Motor neuron (in vitro differentiated cells): ENCODE measurements around the gene PRSS21. TPM values are rescaled to one million over a fixed set of nuclear protein-coding genes. Genes with fewer than 3 reads are reported as not detected.
A peak's percentile ranks its signal among the peaks of the same experiment; 100 is the strongest.

Experiments
- ATAC-seq, 8 experiments: fragments of 200-7000 bp; cut with Tn5 transposase; replicated peaks in 6 of 8; 2 replicates each; pipeline ENCODE4 v1.8.0; 2021; ENCODE audit warnings: mild to moderate bottlenecking in 8 of 8, moderate library complexity in 8 of 8
- H3K27ac ChIP-seq, 2 donors: fragments of 250-450 bp; sonication (Bioruptor Pico); 2 replicates each; pipeline ENCODE4 v1.9.0; 2021; ENCODE audit warnings: antibody characterized with exemption in 2 of 2, mild to moderate bottlenecking in 2 of 2, moderate library complexity in 1 of 2
- H3K4me1 ChIP-seq, 2 donors: fragments of 250-450 bp; sonication (Bioruptor Pico); replicated peaks in 1 of 2; 2 replicates each; pipeline ENCODE4 v1.6.1; 2021; ENCODE audit warnings: antibody characterized with exemption in 2 of 2, mild to moderate bottlenecking in 2 of 2, moderate library complexity in 1 of 2
- H3K4me3 ChIP-seq, 5 donors: fragments of 250-450 bp; sonication (Bioruptor Pico); 2 replicates each; pipeline ENCODE4 v1.9.0; 2021; ENCODE audit warnings: antibody characterized with exemption in 5 of 5, mild to moderate bottlenecking in 5 of 5, moderate library complexity in 4 of 5
- WGBS, 10 experiments: fragments of 450-650 bp; shearing (Covaris generic); methylation state at CpG; one replicate each; pipeline ENCODE4 v1.0.0; 2022; 5-methylcytosine and 5-hydroxymethylcytosine counted together
- in situ Hi-C, 9 experiments: fragments of 400-800 bp; cut with MboI; loops; one replicate each; pipeline ENCODE4 v1.15.0; 2021; ENCODE audit warnings: low sequenced_read_pairs in 9 of 9, low pct_unique_long_range_greater_than_20kb in 2 of 9; ENCODE audit not compliant: unreplicated experiment in 9 of 9
- total RNA-seq, 8 experiments: library from RNA; unstranded; fragments of 300-600 nt; gene quantifications; 2 replicates each; pipeline versions ENCODE4 v1.2.3 to v1.2.4, GENCODE V29; 2022

PRSS21 gene
- total RNA-seq, 8 experiments from 2014 or later, result 1.5 to 1.8 TPM; not detected in 6

GRCh38 chr16:2836646-2837508 lies 19.8 kb downstream of the PRSS21 start:
- Histone ChIP-seq H3K4me1 (peaks cover 0 to 2% of the 10 kb centered on the region in 2 donors), H3K27ac (no peak overlapping the region), H3K4me3 (no peak overlapping the region)
- in situ Hi-C loops, result no loop called here
- ATAC-seq, result no peak
- WGBS, 10 experiments, result 0 to 100% (median 60%) methylated on average over 1 to 3 of the region's 13 CpGs; no CpG with 5 or more reads in 3 of the 10 experiments

- ATAC-seq, result peak; percentile 89 to 99 (median 94)
- Histone ChIP-seq H3K4me3 (no peak overlapping the region), H3K4me1 (peaks cover 0 to 2% of the 10 kb centered on the region in 2 donors), H3K27ac (no peak overlapping the region)
- 0 to 8% (median 0%) methylated on average over 1 to 5 of the region's 12 CpGs; no CpG with 5 or more reads in 7 of the 10 experiments for WGBS, 10 experiments
- in situ Hi-C loops, result no loop called here
These were observed 21.9 kb downstream of the PRSS21 start for GRCh38 chr16:2838928-2839327.

GRCh38 chr16:2839650-2840450 lies 22.8 kb downstream of the PRSS21 start:
- 0 to 100% (median 60%) methylated on average over 1 to 2 of the region's 15 CpGs; no CpG with 5 or more reads in 3 of the 10 experiments for WGBS, 10 experiments
- ATAC-seq, result no peak
- no peak overlapping the region for H3K4me3 ChIP-seq
- peaks cover 0 to 2% of the 10 kb centered on the region in 2 donors for H3K4me1 ChIP-seq
- H3K27ac ChIP-seq, result no peak overlapping the region
- in situ Hi-C loops, result no loop called here

GRCh38 chr16:2840914-2841313 lies 23.9 kb downstream of the PRSS21 start:
- in situ Hi-C loops, result no loop called here
- Histone ChIP-seq H3K4me1 (peaks cover 0 to 2% of the 10 kb centered on the region in 2 donors), H3K4me3 (no peak overlapping the region), H3K27ac (no peak overlapping the region)
- WGBS, 10 experiments, result 80% methylated on average over 1 of the region's 12 CpGs; no CpG with 5 or more reads in 9 of the 10 experiments
- ATAC-seq, result no peak

GRCh38 chr16:2841606-2842339 lies 24.7 kb downstream of the PRSS21 start:
- no peak overlapping the region for H3K27ac ChIP-seq
- in situ Hi-C loops, result no loop called here
- ATAC-seq, result no peak
- WGBS, 10 experiments, result 80 to 100% (median 85%) methylated on average over 1 to 5 of the region's 18 CpGs; no CpG with 5 or more reads in 7 of the 10 experiments
- H3K4me1 ChIP-seq, result peaks cover 0 to 2% of the 10 kb centered on the region in 2 donors
- H3K4me3 ChIP-seq, result no peak overlapping the region

- WGBS, 10 experiments, result 20 to 96% (median 70%) methylated on average over 1 to 15 of the region's 40 CpGs; no CpG with 5 or more reads in 3 of the 10 experiments
- Histone ChIP-seq H3K4me3 (no peak overlapping the region), H3K27ac (no peak overlapping the region), H3K4me1 (peaks cover 0 to 2% of the 10 kb centered on the region in 2 donors)
- peak in 1 of 8 experiments; percentile 7 for ATAC-seq
- in situ Hi-C loops, result no loop called here
These were observed 25.4 kb downstream of the PRSS21 start for GRCh38 chr16:2842340-2843000.

- no peak for ATAC-seq
- no peak overlapping the region for H3K4me3 ChIP-seq
- H3K4me1 ChIP-seq, result peaks cover 0 to 2% of the 10 kb centered on the region in 2 donors
- no peak overlapping the region for H3K27ac ChIP-seq
- 40 to 100% (median 71%) methylated on average over 1 to 7 of the region's 8 CpGs for WGBS, 10 experiments
- in situ Hi-C loops, result no loop called here
These were observed 26.5 kb downstream of the PRSS21 start for GRCh38 chr16:2843526-2843925.

GRCh38 chr16:2845116-2845515 lies 28.1 kb downstream of the PRSS21 start:
- in situ Hi-C loops, result no loop called here
- Histone ChIP-seq H3K4me1 (no peaks in the 10 kb centered on the region), H3K27ac (no peak overlapping the region), H3K4me3 (no peak overlapping the region)
- peak in 1 of 8 experiments; percentile 23 for ATAC-seq
- 23 to 70% (median 48%) methylated on average over 2 to 5 of the region's 5 CpGs; no CpG with 5 or more reads in 1 of the 10 experiments for WGBS, 10 experiments

- ATAC-seq, result peak in 2 of 8 experiments; percentile 33 to 84
- no peak overlapping the region for H3K4me3 ChIP-seq
- H3K4me1 ChIP-seq, result no peaks in the 10 kb centered on the region
- no peak overlapping the region for H3K27ac ChIP-seq
- in situ Hi-C loops, result no loop called here
- 25 to 83% (median 56%) methylated on average over 1 to 2 of the region's 3 CpGs; no CpG with 5 or more reads in 5 of the 10 experiments for WGBS, 10 experiments
These were observed 29.7 kb downstream of the PRSS21 start for GRCh38 chr16:2846511-2847310.

- in situ Hi-C loops, result no loop called here
- no peak for ATAC-seq
- 27 to 89% (median 72%) methylated on average over 2 to 12 of the region's 16 CpGs for WGBS, 10 experiments
- Histone ChIP-seq H3K27ac (no peak overlapping the region), H3K4me3 (no peak overlapping the region), H3K4me1 (no peaks in the 10 kb centered on the region)
These were observed 32.1 kb downstream of the PRSS21 start for GRCh38 chr16:2848933-2849725.
